Vagina (tissue), 2 donors: Measurements from ENCODE around the gene RHOBTB3. TPM values are rescaled to one million over a fixed set of nuclear protein-coding genes. Genes with fewer than 3 reads are reported as not detected.

Source experiments
- DNase-seq, 2 donors: peaks; one replicate each; pipeline ENCODE4 v3.0.0-alpha.2; 2017; ENCODE audit errors: extremely low spot score in 2 of 2
- H3K27ac ChIP-seq: fragments of 200-600 bp; sonication (generic); one replicate; pipeline ENCODE4 v1.5.1; 2019
- H3K27me3 ChIP-seq: fragments of 200-600 bp; sonication (generic); one replicate; pipeline ENCODE4 v1.5.1; 2019
- H3K36me3 ChIP-seq, 2 donors: fragments of 200-600 bp; sonication (generic); one replicate each; pipeline ENCODE4 v1.5.1; 2017 to 2019
- H3K4me1 ChIP-seq: fragments of 200-600 bp; sonication (generic); one replicate; pipeline ENCODE4 v1.5.1; 2019
- H3K4me3 ChIP-seq, 2 donors: fragments of 200-600 bp; sonication (generic); 1 replicate in 1 of 2; 2 replicates in 1 of 2; pipeline ENCODE4 v1.5.1; 2016 to 2019
- H3K9me3 ChIP-seq: fragments of 200-600 bp; sonication (generic); one replicate; pipeline ENCODE4 v1.5.1; 2019
- POLR2A ChIP-seq, 2 donors: fragments of 450-650 bp; IDR thresholded peaks; one replicate each; pipeline ENCODE4 v1.6.1; 2017; ENCODE audit warnings: antibody characterized with exemption in 2 of 2, mild to moderate bottlenecking in 2 of 2, moderate library complexity in 2 of 2
- POLR2AphosphoS5 ChIP-seq, 2 donors: sonication (generic); formaldehyde crosslinking; IDR thresholded peaks; one replicate each; pipeline ENCODE4 v1.9.0; 2017; ENCODE audit warnings: antibody characterized with exemption in 2 of 2, mild to moderate bottlenecking in 2 of 2, low read depth in 1 of 2; ENCODE audit not compliant: insufficient read depth in 1 of 2
- intact Hi-C: fragments of 100-400 bp; cut with DNase I; formaldehyde crosslinking; loops from one replicate; pipeline ENCODE4 v1.15.1; 2023
- total RNA-seq: library from RNA; depleted of rRNA; stranded (reverse); fragments of >200 nt; gene quantifications from one replicate; pipeline ENCODE4 v1.2.3, GENCODE V29; 2016
- TF ChIP-seq, protein P1 (sequence below), 3 experiments: fragments of 450-650 bp in 2 of 3; fragments of 200-600 bp in 1 of 3; sonication (generic) in 1 of 3; IDR thresholded peaks; one replicate each; pipeline ENCODE4 v1.5.1; 2017 to 2019; ENCODE audit warnings: antibody characterized with exemption in 3 of 3, mild to moderate bottlenecking in 2 of 3, moderate library complexity in 2 of 3

Gene RHOBTB3
- total RNA-seq, 1 donor from 2014 or later: 43.2 TPM

- no peak for DNase-seq
- no peaks in the 10 kb centered on the region for H3K27me3 ChIP-seq
- intact Hi-C loops: no loop called here
- TF ChIP-seq, protein P1, sequence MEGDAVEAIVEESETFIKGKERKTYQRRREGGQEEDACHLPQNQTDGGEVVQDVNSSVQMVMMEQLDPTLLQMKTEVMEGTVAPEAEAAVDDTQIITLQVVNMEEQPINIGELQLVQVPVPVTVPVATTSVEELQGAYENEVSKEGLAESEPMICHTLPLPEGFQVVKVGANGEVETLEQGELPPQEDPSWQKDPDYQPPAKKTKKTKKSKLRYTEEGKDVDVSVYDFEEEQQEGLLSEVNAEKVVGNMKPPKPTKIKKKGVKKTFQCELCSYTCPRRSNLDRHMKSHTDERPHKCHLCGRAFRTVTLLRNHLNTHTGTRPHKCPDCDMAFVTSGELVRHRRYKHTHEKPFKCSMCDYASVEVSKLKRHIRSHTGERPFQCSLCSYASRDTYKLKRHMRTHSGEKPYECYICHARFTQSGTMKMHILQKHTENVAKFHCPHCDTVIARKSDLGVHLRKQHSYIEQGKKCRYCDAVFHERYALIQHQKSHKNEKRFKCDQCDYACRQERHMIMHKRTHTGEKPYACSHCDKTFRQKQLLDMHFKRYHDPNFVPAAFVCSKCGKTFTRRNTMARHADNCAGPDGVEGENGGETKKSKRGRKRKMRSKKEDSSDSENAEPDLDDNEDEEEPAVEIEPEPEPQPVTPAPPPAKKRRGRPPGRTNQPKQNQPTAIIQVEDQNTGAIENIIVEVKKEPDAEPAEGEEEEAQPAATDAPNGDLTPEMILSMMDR (IDR thresholded peaks at IDR 0.05): no peak
- no peak for TF ChIP-seq POLR2AphosphoS5 (IDR thresholded peaks at IDR 0.05; ENCODE audit: insufficient read depth in 1 of 2, low read depth in 1 of 2)
- TF ChIP-seq POLR2A (IDR thresholded peaks at IDR 0.05): no peak
- no peaks in the 10 kb centered on the region for H3K9me3 ChIP-seq
- no peak overlapping the region for H3K4me3 ChIP-seq
- peaks cover 0 to 5% of the 10 kb centered on the region in 2 donors for H3K36me3 ChIP-seq
- no peak overlapping the region for H3K27ac ChIP-seq
- H3K4me1 ChIP-seq: peaks cover 26% of the 10 kb centered on the region
These were observed 27.9 kb downstream of the RHOBTB3 start for GRCh38 chr5:95759005-95759404.

DNA sequence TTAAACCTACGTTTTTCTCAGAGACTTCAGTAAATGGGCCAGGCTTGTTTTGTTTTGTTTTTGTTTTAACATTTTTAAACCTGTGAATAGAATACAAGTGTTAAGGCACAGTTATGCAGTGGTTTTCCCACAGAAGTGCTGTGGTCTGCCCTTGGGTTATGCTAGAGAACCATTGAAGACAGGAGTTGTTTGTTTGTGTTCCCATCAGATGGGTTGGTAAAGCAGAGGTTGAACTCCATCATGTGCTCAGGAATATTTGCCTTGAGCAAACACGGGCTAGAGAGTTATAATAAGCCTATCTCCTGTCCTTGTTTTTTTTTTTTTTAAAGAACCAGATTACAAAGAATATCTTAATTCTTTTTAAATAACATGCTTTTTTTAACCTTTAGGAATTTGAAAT is 28.5 kb downstream of the RHOBTB3 start:
- Histone ChIP-seq H3K9me3 (no peaks in the 10 kb centered on the region), H3K27me3 (no peaks in the 10 kb centered on the region), H3K4me1 (peaks cover 26% of the 10 kb centered on the region), H3K4me3 (no peak overlapping the region), H3K36me3 (peaks cover 0 to 5% of the 10 kb centered on the region in 2 donors), H3K27ac (no peak overlapping the region)
- intact Hi-C loops: no loop called here
- TF ChIP-seq POLR2A (IDR thresholded peaks at IDR 0.05): no peak
- TF ChIP-seq, protein P1 (IDR thresholded peaks at IDR 0.05): no peak
- no peak for TF ChIP-seq POLR2AphosphoS5 (IDR thresholded peaks at IDR 0.05; ENCODE audit: insufficient read depth in 1 of 2, low read depth in 1 of 2)
- no peak for DNase-seq

GRCh38 chr5:95760273-95761191 is 29.4 kb downstream of the RHOBTB3 start:
- TF ChIP-seq POLR2AphosphoS5 (IDR thresholded peaks at IDR 0.05; ENCODE audit: insufficient read depth in 1 of 2, low read depth in 1 of 2): no peak
- TF ChIP-seq, protein P1 (IDR thresholded peaks at IDR 0.05): no peak
- no peak for TF ChIP-seq POLR2A (IDR thresholded peaks at IDR 0.05)
- no peak for DNase-seq
- peak overlapping the region; percentile 6 to 16 for H3K4me3 ChIP-seq
- peaks cover 0 to 2% of the 10 kb centered on the region in 2 donors for H3K36me3 ChIP-seq
- H3K27me3 ChIP-seq: no peaks in the 10 kb centered on the region
- intact Hi-C loops: no loop called here
- H3K9me3 ChIP-seq: no peaks in the 10 kb centered on the region
- H3K27ac ChIP-seq: peak overlapping the region; percentile 44
- peaks cover 26% of the 10 kb centered on the region for H3K4me1 ChIP-seq

- Histone ChIP-seq H3K36me3 (no peaks in the 10 kb centered on the region), H3K4me1 (peaks cover 26% of the 10 kb centered on the region), H3K4me3 (no peak overlapping the region), H3K27me3 (no peaks in the 10 kb centered on the region), H3K9me3 (no peaks in the 10 kb centered on the region), H3K27ac (no peak overlapping the region)
- TF ChIP-seq POLR2AphosphoS5 (IDR thresholded peaks at IDR 0.05; ENCODE audit: insufficient read depth in 1 of 2, low read depth in 1 of 2) (no peak), POLR2A (IDR thresholded peaks at IDR 0.05) (no peak)
- TF ChIP-seq, protein P1 (IDR thresholded peaks at IDR 0.05): no peak
- intact Hi-C loops: no loop called here
- no peak for DNase-seq
These were observed 30.9 kb downstream of the RHOBTB3 start for GRCh38 chr5:95761771-95762651.
